A204.1 (cell line): ENCODE measurements around the gene TPGS1.
"Not testable (repeated sequence)": the region's sequence is repeated elsewhere in the genome, so short reads cannot be mapped to it uniquely, and the experiment has no call there.

Experiments
- FAIRE-seq: peaks from 2 replicates; lab custom pipeline; 2012; peaks lifted over from hg19 to GRCh38; lab: Jason Lieb, UNC

TPGS1 gene

GRCh38 chr19:478236-478903, 28.9 kb upstream of the TPGS1 start:
- FAIRE-seq = no peak

GRCh38 chr19:478976-479375, 28.3 kb upstream of the TPGS1 start:
- FAIRE-seq = no peak

DNA sequence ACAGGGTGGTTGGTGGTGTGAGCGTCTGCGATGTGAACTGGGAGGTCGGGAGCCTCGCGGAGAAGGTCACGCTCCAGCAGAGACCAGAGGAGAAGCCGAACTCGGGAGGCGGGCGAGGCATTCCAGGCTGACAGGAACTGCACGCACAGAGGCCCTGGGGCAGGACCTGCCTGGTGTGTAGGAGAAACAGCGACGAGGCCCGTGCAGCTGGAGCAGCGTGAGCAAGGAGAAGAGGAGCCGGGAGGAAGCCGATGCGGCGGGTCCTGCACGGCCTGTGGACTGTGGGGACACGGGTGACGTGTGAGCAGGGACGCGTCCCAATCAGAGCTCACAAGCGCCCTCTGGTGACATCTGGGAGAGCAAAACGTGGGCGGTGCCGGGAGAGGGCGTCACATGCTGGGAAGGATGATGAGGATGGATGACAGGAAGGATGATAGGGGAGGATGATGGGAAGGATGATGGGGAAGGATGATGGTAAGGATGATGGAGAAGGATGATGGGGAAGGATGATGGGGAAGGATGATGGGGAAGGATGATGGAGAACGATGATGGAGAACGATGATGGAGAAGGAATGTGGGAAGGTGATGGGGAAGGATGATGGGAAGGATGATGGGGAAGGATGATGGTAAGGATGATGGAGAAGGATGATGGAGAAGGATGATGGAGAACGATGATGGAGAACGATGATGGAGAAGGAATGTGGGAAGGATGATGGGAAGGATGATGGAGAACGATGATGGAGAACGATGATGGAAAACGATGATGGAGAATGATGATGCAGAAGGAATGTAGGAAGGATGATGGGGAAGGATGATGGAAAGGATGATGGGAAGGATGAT, 27.1 kb upstream of the TPGS1 start:
- no peak for FAIRE-seq

DNA sequence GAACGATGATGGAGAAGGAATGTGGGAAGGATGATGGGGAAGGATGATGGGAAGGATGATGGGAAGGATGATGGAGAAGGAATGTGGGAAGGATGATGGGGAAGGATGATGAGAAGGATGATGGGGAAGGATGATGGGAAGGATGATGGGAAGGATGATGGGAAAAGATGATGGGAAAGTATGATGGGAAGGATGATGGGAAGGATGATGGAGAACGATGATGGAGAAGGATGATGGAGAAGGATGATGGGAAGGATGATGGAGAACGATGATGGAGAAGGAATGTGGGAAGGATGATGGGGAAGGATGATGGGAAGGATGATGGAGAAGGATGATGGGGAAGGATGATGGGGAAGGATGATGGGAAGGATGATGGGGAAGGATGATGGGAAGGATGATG, 26.2 kb upstream of the TPGS1 start:
- FAIRE-seq = not testable (repeated sequence)

DNA sequence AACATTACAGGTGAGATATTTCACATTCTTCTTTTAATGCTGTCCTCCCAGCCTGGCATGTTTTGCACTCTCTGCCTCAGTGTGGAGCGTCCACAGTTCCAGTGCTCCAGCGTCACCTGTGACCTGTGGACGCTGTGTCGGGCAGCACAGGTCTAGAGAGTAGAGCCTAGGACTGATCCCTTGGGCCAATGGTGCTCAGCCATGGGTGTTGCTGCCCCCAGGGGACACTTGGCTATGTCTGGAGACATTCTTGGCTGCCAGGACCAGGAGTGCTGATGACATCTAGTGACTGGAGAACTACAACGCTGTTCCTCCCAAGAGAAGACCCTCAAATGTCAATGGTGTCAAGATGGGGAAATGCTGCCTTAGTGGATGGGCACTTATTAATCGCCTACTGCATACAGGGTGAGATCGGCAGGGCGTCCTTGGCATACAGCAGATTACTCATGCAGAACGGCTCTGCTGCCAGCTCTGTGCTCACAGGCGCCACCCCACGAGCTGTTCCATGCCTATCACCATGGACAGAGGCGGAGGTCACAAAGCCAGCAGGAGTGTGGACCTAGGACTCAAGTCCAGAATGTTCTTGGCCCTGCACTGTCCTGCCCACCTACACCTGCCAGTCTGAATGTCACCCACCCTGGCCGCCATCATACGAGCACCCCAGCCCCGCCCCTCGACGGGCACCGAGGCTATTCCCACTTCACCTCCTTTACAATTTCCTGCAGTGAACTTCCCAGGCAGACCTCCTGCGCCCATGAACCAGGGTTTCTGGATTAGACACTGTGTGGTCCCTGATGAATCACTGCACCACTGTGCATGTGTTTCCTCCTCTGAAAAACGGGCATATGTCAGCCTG, 24.9 kb upstream of the TPGS1 start:
- FAIRE-seq = no peak

GRCh38 chr19:483332-484072, 23.8 kb upstream of the TPGS1 start:
- no peak for FAIRE-seq

DNA sequence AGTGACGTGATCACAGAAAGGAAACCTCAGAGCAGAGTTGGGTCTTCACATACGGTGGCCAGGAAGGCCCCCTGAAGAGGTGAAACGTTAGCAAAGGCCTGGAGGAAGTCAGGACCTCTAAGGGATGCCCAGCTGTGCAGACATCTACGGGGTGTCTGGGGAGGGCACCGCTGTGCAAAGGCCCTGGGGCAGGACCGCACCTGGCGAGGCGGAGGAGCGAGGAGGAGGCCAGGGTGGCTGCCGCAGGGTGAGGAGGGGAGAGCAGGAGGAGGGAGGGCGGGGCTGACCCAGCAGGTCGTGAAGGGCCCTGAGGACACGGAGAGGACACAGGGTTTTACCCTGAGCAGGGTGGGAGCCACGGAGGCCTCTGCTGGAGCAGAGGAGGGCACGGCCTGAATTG, 22.8 kb upstream of the TPGS1 start:
- FAIRE-seq = no peak

DNA sequence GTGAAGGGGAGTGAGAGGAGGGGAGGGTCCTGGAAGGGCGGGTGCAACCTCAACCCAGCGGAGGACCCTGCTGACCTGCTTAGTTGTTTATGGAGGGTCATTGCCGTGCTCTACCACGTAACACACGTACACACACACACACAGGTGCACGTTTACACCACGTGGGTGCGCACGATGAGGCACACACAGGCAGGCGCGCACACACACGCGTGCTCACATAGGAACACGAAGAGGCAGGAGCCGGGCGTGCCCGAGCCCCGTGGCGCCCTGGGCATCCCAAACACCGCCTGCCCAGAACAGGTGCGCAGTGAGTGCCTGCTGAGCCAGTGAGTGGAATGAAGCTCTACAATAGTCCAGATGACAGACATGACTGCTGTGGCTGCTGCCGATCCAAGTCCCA, 22.2 kb upstream of the TPGS1 start:
- no peak for FAIRE-seq

DNA sequence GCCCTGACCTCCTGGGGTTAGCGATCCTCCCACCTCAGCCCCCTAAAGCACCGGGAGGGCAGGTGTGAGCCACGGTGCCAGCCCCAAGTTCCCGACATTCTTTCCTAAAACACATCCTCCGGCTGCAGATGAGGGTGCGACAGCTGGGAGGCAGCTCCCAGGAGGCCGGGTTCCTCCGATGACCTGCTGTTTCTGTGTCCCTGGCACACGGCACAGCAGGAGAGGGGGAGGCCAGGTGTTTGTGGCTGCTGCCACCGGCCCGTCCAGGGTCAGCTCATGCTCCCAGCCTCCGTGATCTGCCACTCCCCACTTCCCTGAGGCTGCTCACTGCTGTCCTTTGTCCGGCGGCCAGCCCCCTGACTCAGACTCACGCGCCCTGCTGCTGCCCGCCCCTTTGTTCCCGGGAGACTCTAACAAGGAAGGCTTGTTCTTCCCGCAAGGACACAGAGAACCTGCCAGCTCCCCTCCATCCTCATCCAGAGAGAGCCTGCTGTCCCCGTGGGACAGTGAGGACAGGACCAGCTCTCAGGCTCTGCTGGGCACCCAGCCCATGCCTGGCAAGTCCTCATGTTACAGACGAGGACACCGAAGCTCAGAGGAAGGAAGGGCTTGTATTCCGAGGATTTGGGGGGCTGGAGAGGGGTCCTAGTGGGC, 21.6 kb upstream of the TPGS1 start:
- FAIRE-seq = no peak

DNA sequence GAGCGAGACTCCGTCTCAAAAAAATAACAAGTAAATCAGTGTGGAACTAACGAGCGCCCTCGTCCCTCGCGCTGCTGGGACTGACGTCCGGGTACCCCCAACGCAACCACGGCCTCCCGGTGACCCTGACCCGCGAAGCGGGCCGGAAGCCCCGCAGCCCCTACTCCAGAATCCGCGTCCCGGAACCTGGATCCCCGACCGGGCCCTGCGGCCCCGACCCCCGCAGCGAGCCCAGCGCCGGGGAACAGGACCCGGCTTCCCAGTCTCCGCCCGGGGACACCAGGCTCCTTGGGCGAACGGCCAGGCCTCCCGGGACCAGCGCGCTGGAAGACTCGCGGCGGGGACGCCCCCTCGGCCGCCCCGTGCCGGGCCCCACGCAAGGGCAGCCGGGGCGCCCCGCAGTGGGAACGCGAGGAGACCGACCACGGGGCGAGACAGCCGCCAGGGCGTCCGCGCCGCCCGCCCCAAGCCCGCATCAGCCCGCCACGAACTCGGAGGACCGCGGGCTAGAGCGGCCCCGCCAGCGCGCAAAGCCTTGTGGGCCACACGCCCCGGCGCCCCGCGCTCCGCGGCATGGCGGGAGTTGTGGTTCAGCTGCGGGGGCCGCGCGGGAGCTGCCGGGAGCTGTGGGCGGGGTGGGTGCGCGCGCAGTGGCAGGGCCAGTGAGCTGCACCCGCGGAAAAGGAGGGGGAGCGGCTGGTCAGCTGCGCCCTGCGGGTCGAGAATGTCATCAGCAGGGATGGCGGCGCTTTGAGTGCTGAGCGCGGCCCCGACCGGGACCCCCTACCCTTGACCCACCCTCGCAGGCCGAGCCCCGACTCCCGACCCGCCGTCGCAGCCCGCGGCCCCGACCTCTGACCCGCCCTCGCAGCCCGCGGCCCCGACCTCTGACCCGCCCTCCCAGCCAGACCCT, 18.5 kb upstream of the TPGS1 start:
- no peak for FAIRE-seq

GRCh38 chr19:489418-490196, 17.7 kb upstream of the TPGS1 start:
- no peak for FAIRE-seq

- no peak for FAIRE-seq
Measured at GRCh38 chr19:491146-491741, 16.1 kb upstream of the TPGS1 start.

GRCh38 chr19:492091-492531, 15.2 kb upstream of the TPGS1 start:
- no peak for FAIRE-seq

GRCh38 chr19:493391-494170, 13.7 kb upstream of the TPGS1 start:
- FAIRE-seq = no peak

GRCh38 chr19:494171-495080, 12.9 kb upstream of the TPGS1 start:
- FAIRE-seq = no peak

- FAIRE-seq = no peak
Measured at GRCh38 chr19:495081-495401, 12.3 kb upstream of the TPGS1 start.

GRCh38 chr19:495402-496111, 11.7 kb upstream of the TPGS1 start:
- FAIRE-seq = no peak
